Inflammatory macrophage treated with lipopolysaccharide for 4 hours (primary cell): ENCODE measurements around the gene FRZB.

Experiments used
- DNase-seq: peaks from one replicate; pipeline ENCODE4 v3.0.0-alpha.2; 2020

The FRZB gene

DNA sequence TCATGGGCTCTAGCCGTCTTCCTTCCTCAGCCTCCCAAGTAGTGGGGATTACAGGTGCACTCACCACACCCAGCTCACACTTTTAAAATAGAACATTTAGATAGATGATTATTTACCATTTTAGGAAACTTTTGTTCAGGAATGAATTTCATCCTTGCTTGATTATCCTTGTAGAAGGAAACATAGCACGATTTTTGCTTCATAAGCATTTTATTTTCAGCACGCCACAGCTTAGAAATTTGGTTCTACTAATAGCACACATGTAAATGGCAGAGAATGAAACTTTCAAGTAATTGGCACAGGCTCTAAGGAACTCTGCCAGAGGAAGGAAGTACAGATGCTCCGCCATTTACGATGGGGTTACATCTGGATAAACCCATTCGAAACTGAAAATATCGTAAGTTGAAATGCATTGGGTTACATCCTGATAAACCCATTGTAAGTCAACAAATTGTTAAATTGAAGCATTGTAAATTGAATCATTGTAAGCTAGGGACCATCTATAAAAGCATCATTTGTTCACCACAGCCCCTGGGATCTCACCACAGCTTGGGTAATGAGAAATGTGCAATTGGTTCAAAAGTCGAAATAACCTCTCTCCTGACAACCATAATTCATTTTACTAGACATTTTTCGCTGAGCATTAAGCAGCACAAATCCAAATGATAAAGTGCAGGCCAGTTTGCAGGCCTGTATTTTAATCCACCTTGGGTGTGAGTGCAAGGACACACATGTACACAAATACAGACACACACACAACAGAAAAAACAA is 33.2 kb downstream of the FRZB start:
- DNase-seq = no peak

GRCh38 chr2:182831921-182832320 is 34.5 kb downstream of the FRZB start:
- no peak for DNase-seq

- DNase-seq = no peak
Observed at GRCh38 chr2:182831101-182831500, 35.3 kb downstream of the FRZB start.

- DNase-seq = no peak
Observed at GRCh38 chr2:182827182-182827879, 39.1 kb downstream of the FRZB start.

GRCh38 chr2:182826496-182826895 is 39.9 kb downstream of the FRZB start:
- no peak for DNase-seq

DNA sequence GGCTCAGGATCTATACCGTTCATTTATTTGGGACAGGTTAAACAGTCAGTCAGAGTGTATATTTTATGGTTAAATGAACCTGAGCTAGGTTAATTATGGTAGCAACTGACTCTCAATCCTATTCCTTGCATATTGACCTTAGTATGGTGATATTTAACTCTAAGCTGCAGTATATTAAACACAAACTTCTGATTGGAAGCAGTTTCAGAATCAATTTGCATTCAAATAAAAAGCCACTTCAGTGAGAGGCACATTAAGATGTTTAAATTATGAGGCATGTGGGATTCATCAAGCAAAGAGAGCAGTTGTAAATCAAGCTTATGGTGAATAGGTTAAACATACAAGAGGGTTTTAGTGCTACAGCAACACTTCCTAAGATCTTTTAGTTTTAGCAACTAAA is 40.4 kb downstream of the FRZB start:
- no peak for DNase-seq

GRCh38 chr2:182824767-182825158 is 41.7 kb downstream of the FRZB start:
- no peak for DNase-seq

GRCh38 chr2:182824056-182824766 is 42.2 kb downstream of the FRZB start:
- no peak for DNase-seq

- no peak for DNase-seq
Observed at GRCh38 chr2:182822733-182823132, 43.7 kb downstream of the FRZB start.

- no peak for DNase-seq
Observed at GRCh38 chr2:182821182-182821581, 45.3 kb downstream of the FRZB start.

DNA sequence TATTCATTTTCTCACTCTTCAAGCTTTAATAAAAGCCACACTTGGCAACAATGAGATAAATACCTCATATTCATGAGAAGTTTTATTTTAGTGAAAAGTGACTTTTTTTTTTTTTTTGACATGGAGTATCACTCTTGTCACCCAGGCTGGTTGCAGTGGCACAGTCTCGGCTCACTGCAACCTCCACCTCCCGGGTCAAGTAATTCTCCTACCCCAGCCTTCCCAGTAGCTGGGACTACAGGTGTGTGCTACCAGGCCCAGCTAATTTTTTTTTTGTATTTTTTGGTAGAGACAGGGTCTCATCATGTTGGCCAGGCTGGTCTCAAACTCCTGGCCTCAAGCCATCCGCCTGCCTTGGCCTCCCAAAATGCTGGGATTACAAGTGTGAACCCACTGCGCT is 47.0 kb downstream of the FRZB start:
- no peak for DNase-seq

DNA sequence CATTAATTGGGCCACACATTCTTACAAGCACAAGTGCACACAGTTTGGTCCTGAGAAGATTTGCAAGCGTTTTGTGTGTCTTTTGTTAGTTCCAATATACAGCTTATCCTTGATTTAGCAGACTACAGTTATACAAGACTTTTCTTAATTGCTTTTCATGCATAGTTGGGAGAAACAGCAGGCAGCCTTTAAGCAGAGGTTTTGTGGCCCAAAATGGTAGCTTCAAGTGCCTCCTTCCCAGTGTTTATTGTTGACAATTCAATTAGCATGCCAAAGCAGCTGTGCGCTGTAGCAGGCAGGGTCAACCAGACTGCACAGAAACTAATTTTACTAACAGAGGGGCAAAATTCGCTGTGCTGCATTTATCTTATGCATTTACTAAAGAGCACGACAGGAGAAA is 47.5 kb downstream of the FRZB start:
- DNase-seq = no peak

GRCh38 chr2:182818501-182818900 is 47.9 kb downstream of the FRZB start:
- no peak for DNase-seq

- DNase-seq = no peak
Observed at GRCh38 chr2:182817558-182817957, 48.9 kb downstream of the FRZB start.

- no peak for DNase-seq
Observed at GRCh38 chr2:182816866-182817265, 49.6 kb downstream of the FRZB start.

- no peak for DNase-seq
Observed at GRCh38 chr2:182814804-182815203, 51.6 kb downstream of the FRZB start.

- DNase-seq = no peak
Observed at GRCh38 chr2:182814380-182814779, 52.1 kb downstream of the FRZB start.

DNA sequence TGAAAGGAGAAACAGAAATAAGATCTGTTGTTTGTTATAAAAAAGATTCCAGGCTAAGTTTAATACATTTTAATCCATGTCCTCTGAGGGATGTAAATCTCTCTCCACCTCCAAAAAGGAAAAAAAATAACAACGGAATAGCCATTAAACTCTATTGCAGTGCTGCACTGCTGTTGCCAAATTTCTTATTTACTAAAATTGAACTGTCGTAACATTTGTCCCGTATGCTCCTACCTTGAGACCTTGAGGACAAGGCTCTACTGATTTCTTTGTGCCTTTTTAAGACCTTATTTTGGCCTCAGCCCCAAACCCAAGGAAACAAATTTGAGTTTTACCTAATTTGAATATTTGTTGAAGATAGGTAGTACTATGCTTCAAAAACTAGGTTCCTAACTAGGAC is 56.4 kb downstream of the FRZB start:
- no peak for DNase-seq

DNA sequence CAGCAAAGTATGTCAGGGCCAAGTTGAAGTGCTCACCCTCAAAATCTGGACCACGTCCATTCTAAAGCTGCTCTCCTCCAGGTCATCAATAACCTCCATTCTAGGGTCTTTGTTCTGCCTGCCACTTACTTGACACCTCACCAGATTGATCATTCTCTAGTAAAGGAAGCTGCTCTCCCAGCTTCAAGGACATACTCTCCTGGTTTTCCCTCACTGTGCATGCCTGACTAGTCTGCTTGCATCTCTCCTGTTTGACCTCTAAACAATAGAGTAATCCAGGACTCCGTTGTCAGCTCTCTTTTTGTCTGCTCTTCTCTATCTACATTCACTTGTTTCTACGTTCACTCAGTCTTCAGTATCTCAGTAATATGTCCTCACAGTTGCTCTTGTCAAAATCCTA is 59.1 kb downstream of the FRZB start:
- no peak for DNase-seq

GRCh38 chr2:182804128-182804527 is 62.3 kb downstream of the FRZB start:
- no peak for DNase-seq

GRCh38 chr2:182798736-182799135 is 67.7 kb downstream of the FRZB start:
- no peak for DNase-seq

- DNase-seq = no peak
Observed at GRCh38 chr2:182792441-182792840, 74.0 kb downstream of the FRZB start.

- no peak for DNase-seq
Observed at GRCh38 chr2:182784777-182785176, 81.7 kb downstream of the FRZB start.
